Fibroblast of skin of right quadriceps (primary cell): ENCODE data around the gene SUPT3H.

Experiments
- DNase-seq: peaks from one replicate; pipeline ENCODE4 v3.0.0-alpha.2; 2013

The SUPT3H gene

GRCh38 chr6:44779130-44779826 is 598.5 kb downstream of the SUPT3H start:
- no peak for DNase-seq
